ES-I3 (cell line): ENCODE measurements around the gene STRN.

ENCODE experiments used
- H3K36me3 ChIP-seq: 2 replicates; pipeline ENCODE4 v1.6.1; 2013; ENCODE audit warnings: mild to moderate bottlenecking, low read length, control low read depth, moderate library complexity; ENCODE audit not compliant: insufficient read depth
- H3K4me1 ChIP-seq: 2 replicates; pipeline ENCODE4 v1.6.1; 2013; ENCODE audit warnings: mild to moderate bottlenecking, control low read depth, low read length; ENCODE audit not compliant: insufficient read depth
- H3K9ac ChIP-seq: 2 replicates; pipeline ENCODE4 v1.6.1; 2013; ENCODE audit warnings: low read depth, mild to moderate bottlenecking, low read length, moderate library complexity
- H3K9me3 ChIP-seq: 2 replicates; pipeline ENCODE4 v1.6.1; 2013; ENCODE audit warnings: mild to moderate bottlenecking, low read length, moderate library complexity; ENCODE audit not compliant: control insufficient read depth, insufficient read depth

Gene STRN

GRCh38 chr2:36797324-36798070, 168.8 kb downstream of the STRN start:
- Histone ChIP-seq H3K9ac (no peak overlapping the region), H3K36me3 (no peaks in the 10 kb centered on the region), H3K4me1 (peaks cover 11% of the 10 kb centered on the region), H3K9me3 (no peaks in the 10 kb centered on the region)
